IMR-90 (cell line): ENCODE data around the gene F2RL3.

ENCODE experiments used
- CEBPB ChIP-seq: IDR thresholded peaks from 2 replicates; pipeline ENCODE4 v1.6.1; 2012; ENCODE audit warnings: low read depth, low read length, improper control_type of control experiment
- CTCF ChIP-seq: conservative IDR thresholded peaks from 2 replicates; pipeline ENCODE4 v1.5.1; 2012; ENCODE audit warnings: mild to moderate bottlenecking, low read depth, low read length, improper control_type of control experiment
- MAFK ChIP-seq: IDR thresholded peaks from 2 replicates; pipeline ENCODE4 v1.6.1; 2012; ENCODE audit warnings: low read depth, low read length, improper control_type of control experiment
- MXI1 ChIP-seq: IDR thresholded peaks from 2 replicates; pipeline ENCODE4 v1.6.1; 2012; ENCODE audit warnings: low read depth, mild to moderate bottlenecking, low read length, moderate library complexity, borderline replicate concordance
- NFE2L2 ChIP-seq: fragments of 150-350 bp; IDR thresholded peaks from 2 replicates; pipeline ENCODE4 v1.6.1; 2016; ENCODE audit warnings: low read depth, mild to moderate bottlenecking, low read length
- POLR2A ChIP-seq: IDR thresholded peaks from 2 replicates; pipeline ENCODE4 v1.6.1; 2012; ENCODE audit warnings: mild to moderate bottlenecking, low read depth, low read length
- RAD21 ChIP-seq: IDR thresholded peaks from 2 replicates; pipeline ENCODE4 v1.6.1; 2012; ENCODE audit warnings: low read length, improper control_type of control experiment
- RFX5 ChIP-seq: IDR thresholded peaks from 2 replicates; pipeline ENCODE4 v1.8.0; 2012; ENCODE audit warnings: low read depth, mild to moderate bottlenecking, low read length, moderate library complexity
- SMC3 ChIP-seq: fragments of 150-350 bp; IDR thresholded peaks from 2 replicates; pipeline ENCODE4 v1.6.1; 2016; ENCODE audit warnings: low read depth, mild to moderate bottlenecking, antibody characterized with exemption, low read length, moderate library complexity
- TF ChIP-seq, protein P1 (sequence below): fragments of 150-350 bp; IDR thresholded peaks from 2 replicates; pipeline ENCODE4 v1.6.1; 2016; ENCODE audit warnings: low read depth, mild to moderate bottlenecking, low read length, moderate library complexity, borderline replicate concordance
- TF ChIP-seq, protein P2 (sequence below): fragments of 150-350 bp; IDR thresholded peaks from 2 replicates; pipeline ENCODE4 v1.6.1; 2017; ENCODE audit warnings: mild to moderate bottlenecking, antibody characterized with exemption, low read length, low read depth

GRCh38 chr19:16889366-16889882, 625 bp downstream of the F2RL3 start:
- no peak for TF ChIP-seq CTCF
- TF ChIP-seq POLR2A = no peak
- TF ChIP-seq RAD21 = no peak
- TF ChIP-seq NFE2L2 = no peak
- TF ChIP-seq, protein P1, sequence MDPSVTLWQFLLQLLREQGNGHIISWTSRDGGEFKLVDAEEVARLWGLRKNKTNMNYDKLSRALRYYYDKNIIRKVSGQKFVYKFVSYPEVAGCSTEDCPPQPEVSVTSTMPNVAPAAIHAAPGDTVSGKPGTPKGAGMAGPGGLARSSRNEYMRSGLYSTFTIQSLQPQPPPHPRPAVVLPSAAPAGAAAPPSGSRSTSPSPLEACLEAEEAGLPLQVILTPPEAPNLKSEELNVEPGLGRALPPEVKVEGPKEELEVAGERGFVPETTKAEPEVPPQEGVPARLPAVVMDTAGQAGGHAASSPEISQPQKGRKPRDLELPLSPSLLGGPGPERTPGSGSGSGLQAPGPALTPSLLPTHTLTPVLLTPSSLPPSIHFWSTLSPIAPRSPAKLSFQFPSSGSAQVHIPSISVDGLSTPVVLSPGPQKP = no peak
- TF ChIP-seq SMC3 = no peak
- TF ChIP-seq MAFK = no peak
- TF ChIP-seq, protein P2, sequence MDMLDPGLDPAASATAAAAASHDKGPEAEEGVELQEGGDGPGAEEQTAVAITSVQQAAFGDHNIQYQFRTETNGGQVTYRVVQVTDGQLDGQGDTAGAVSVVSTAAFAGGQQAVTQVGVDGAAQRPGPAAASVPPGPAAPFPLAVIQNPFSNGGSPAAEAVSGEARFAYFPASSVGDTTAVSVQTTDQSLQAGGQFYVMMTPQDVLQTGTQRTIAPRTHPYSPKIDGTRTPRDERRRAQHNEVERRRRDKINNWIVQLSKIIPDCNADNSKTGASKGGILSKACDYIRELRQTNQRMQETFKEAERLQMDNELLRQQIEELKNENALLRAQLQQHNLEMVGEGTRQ = no peak
- TF ChIP-seq RFX5 = no peak
- TF ChIP-seq CEBPB = no peak
- no peak for TF ChIP-seq MXI1
